Cardiac muscle cell (in vitro differentiated cells and primary cell): ENCODE data around the gene LRBA. TPM values are rescaled to one million over a fixed set of nuclear protein-coding genes. Genes with fewer than 3 reads are reported as not detected.

Experiments
- DNase-seq, 2 donors: peaks; one replicate each; pipeline versions ENCODE4 v3.0.0 to v3.0.0-alpha.2; 2010 to 2017; ENCODE audit warnings: low read depth in 1 of 2, low spot score in 1 of 2
- H3K27ac ChIP-seq: fragments of 200-600 bp; sonication (generic); 2 replicates; pipeline ENCODE4 v1.5.1; 2016
- H3K27me3 ChIP-seq: fragments of 200-600 bp; sonication (generic); 2 replicates; pipeline ENCODE4 v1.6.0; 2016; ENCODE audit warnings: control low read depth
- H3K36me3 ChIP-seq: fragments of 200-600 bp; sonication (generic); 2 replicates; pipeline ENCODE4 v1.5.1; 2016; ENCODE audit warnings: control low read depth
- H3K4me1 ChIP-seq: fragments of 200-600 bp; sonication (generic); 2 replicates; pipeline ENCODE4 v1.8.1; 2017; ENCODE audit warnings: low read depth, mild to moderate bottlenecking, mixed run types
- H3K4me3 ChIP-seq: fragments of 200-600 bp; sonication (generic); 2 replicates; pipeline ENCODE4 v1.5.1; 2016; ENCODE audit warnings: mild to moderate bottlenecking
- H3K9me3 ChIP-seq: fragments of 200-600 bp; sonication (generic); 2 replicates; pipeline ENCODE4 v1.5.1; 2017; ENCODE audit warnings: low read depth, mild to moderate bottlenecking, control low read depth
- CTCF ChIP-seq: IDR thresholded peaks from 2 replicates; pipeline ENCODE4 v1.5.1; 2012; ENCODE audit warnings: low read depth, mild to moderate bottlenecking, low read length
- polyA plus RNA-seq: library from polyadenylated mRNA; unstranded; fragments of >200 nt; fragmentation: Nextera tagmentation; extraction: Ambion mirVana; gene quantifications from 2 replicates; pipeline ENCODE4 v1.2.1, GENCODE V29; 2016
- total RNA-seq: library from RNA; depleted of rRNA; stranded (reverse); fragments of >200 nt; gene quantifications from 2 replicates; pipeline ENCODE4 v1.2.3, GENCODE V29; 2016

Gene LRBA
- total and polyA plus RNA-seq, 2 experiments from 2014 or later = 17.7 to 58.8 TPM

GRCh38 chr4:150337734-150338133 is 677.4 kb downstream of the LRBA start:
- Histone ChIP-seq H3K27ac (peak overlapping the region; percentile 56), H3K4me3 (no peak overlapping the region), H3K4me1 (peaks cover 21% of the 10 kb centered on the region), H3K27me3 (no peaks in the 10 kb centered on the region), H3K36me3 (no peaks in the 10 kb centered on the region), H3K9me3 (no peaks in the 10 kb centered on the region)
- DNase-seq = peak in 1 of 2 donors; percentile 50
- TF ChIP-seq CTCF = no peak

- peak in 1 of 2 donors; percentile 35 for DNase-seq
- Histone ChIP-seq H3K4me1 (peaks cover 21% of the 10 kb centered on the region), H3K36me3 (no peaks in the 10 kb centered on the region), H3K4me3 (no peak overlapping the region), H3K27ac (no peak overlapping the region), H3K9me3 (no peaks in the 10 kb centered on the region), H3K27me3 (no peaks in the 10 kb centered on the region)
- no peak for TF ChIP-seq CTCF
Observed at GRCh38 chr4:150336676-150337412, 678.2 kb downstream of the LRBA start.

- no peak for DNase-seq
- H3K4me1 ChIP-seq = peaks cover 17% of the 10 kb centered on the region
- no peak overlapping the region for H3K27ac ChIP-seq
- H3K36me3 ChIP-seq = no peaks in the 10 kb centered on the region
- H3K4me3 ChIP-seq = no peak overlapping the region
- no peaks in the 10 kb centered on the region for H3K27me3 ChIP-seq
- no peaks in the 10 kb centered on the region for H3K9me3 ChIP-seq
- TF ChIP-seq CTCF = no peak
Observed at GRCh38 chr4:150332961-150333360, 682.1 kb downstream of the LRBA start.

GRCh38 chr4:150332086-150332485 is 683.0 kb downstream of the LRBA start:
- Histone ChIP-seq H3K27me3 (no peaks in the 10 kb centered on the region), H3K4me3 (no peak overlapping the region), H3K36me3 (no peaks in the 10 kb centered on the region), H3K27ac (no peak overlapping the region), H3K9me3 (no peaks in the 10 kb centered on the region), H3K4me1 (peaks cover 8% of the 10 kb centered on the region)
- DNase-seq = no peak
- TF ChIP-seq CTCF = no peak

GRCh38 chr4:150329373-150329772 is 685.7 kb downstream of the LRBA start:
- H3K27me3 ChIP-seq = no peaks in the 10 kb centered on the region
- DNase-seq = no peak
- TF ChIP-seq CTCF = no peak
- no peak overlapping the region for H3K4me3 ChIP-seq
- H3K4me1 ChIP-seq = no peaks in the 10 kb centered on the region
- no peak overlapping the region for H3K27ac ChIP-seq
- no peaks in the 10 kb centered on the region for H3K9me3 ChIP-seq
- no peaks in the 10 kb centered on the region for H3K36me3 ChIP-seq
